Gastroesophageal sphincter (tissue), 4 donors: ENCODE measurements around the gene KDM4F. TPM values are rescaled to one million over a fixed set of nuclear protein-coding genes. Genes with fewer than 3 reads are reported as not detected.

Source experiments
- ATAC-seq: fragments of 150-250 bp; one replicate; pipeline ENCODE4 v1.9.1; 2016; ENCODE audit warnings: mild to moderate bottlenecking, moderate library complexity
- H3K27ac ChIP-seq, 4 donors: fragments of 200-600 bp; sonication (generic) in 3 of 4; 1 replicate in 3 of 4; 2 replicates in 1 of 4; pipeline ENCODE4 v1.5.1; 2016 to 2019
- H3K27me3 ChIP-seq: fragments of 200-600 bp; sonication (generic); one replicate; pipeline ENCODE4 v1.5.1; 2019
- H3K36me3 ChIP-seq, 2 donors: fragments of 200-600 bp; sonication (generic); one replicate each; pipeline ENCODE4 v1.5.1; 2019; ENCODE audit warnings: control low read depth in 1 of 2
- H3K4me1 ChIP-seq, 3 donors: fragments of 200-600 bp; sonication (generic); 1 replicate in 2 of 3; 2 replicates in 1 of 3; pipeline ENCODE4 v1.5.1; 2016 to 2019; ENCODE audit warnings: control low read depth in 2 of 3
- H3K4me3 ChIP-seq, 2 donors: fragments of 200-600 bp; sonication (generic); one replicate each; pipeline ENCODE4 v1.5.1; 2019; ENCODE audit warnings: mild to moderate bottlenecking in 1 of 2, moderate library complexity in 1 of 2
- H3K9me3 ChIP-seq, 3 donors: fragments of 200-600 bp; sonication (generic); one replicate each; pipeline ENCODE4 v1.5.1; 2017 to 2019; ENCODE audit warnings: control low read depth in 2 of 3
- EP300 ChIP-seq: sonication (generic); formaldehyde crosslinking; IDR thresholded peaks from one replicate; pipeline ENCODE4 v1.6.1; 2017; ENCODE audit warnings: antibody characterized with exemption, mild to moderate bottlenecking
- POLR2A ChIP-seq, 2 donors: fragments of 450-650 bp; IDR thresholded peaks; one replicate each; pipeline ENCODE4 v1.6.1; 2017; ENCODE audit warnings: antibody characterized with exemption in 2 of 2, mild to moderate bottlenecking in 2 of 2, moderate library complexity in 1 of 2
- POLR2AphosphoS5 ChIP-seq: sonication (generic); formaldehyde crosslinking; IDR thresholded peaks from one replicate; pipeline ENCODE4 v1.6.1; 2017; ENCODE audit warnings: antibody characterized with exemption
- WGBS, 2 donors: methylation state at CpG; one replicate each; pipeline ENCODE4 v1.1.5; 2018; ENCODE audit warnings: low coverage in 1 of 2; 5-methylcytosine and 5-hydroxymethylcytosine counted together
- total RNA-seq, 4 donors: library from RNA; depleted of rRNA; stranded (reverse); fragments of >200 nt; gene quantifications; one replicate each; pipeline ENCODE4 v1.1.0, GENCODE V29; 2016
- TF ChIP-seq, protein P1 (sequence below), 4 experiments: fragments of 200-600 bp in 2 of 4; fragments of 450-650 bp in 2 of 4; sonication (generic) in 1 of 4; IDR thresholded peaks; one replicate each; pipeline ENCODE4 v1.5.1; 2017 to 2019; ENCODE audit warnings: antibody characterized with exemption in 4 of 4, mild to moderate bottlenecking in 2 of 4, moderate library complexity in 2 of 4

KDM4F gene
- total RNA-seq, 4 donors from 2014 or later, result 0.15 TPM; not detected in 3

DNA sequence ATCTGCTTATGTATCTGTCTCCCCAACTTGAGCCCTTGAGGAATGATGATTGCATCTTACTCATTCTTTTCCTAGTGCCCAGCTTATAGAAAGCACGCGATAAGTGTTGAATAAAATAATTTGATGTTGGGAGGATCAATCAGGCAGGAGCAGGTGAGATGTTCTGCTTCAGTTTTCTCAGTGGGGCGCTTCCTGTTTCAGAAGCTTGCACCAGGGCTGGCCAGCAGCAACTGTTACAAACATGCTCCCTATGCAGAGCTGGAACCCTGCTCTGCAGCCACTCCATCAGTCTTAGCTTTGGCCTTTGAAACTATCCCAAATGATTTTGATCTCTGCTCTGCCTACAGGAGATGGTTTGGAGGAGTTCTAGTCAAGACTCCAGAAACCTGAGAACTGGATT lies 44.3 kb downstream of the KDM4F start:
- Histone ChIP-seq H3K27me3 (no peaks in the 10 kb centered on the region), H3K4me1 (peaks cover 5 to 44% (median 10%) of the 10 kb centered on the region in 3 donors), H3K4me3 (no peak overlapping the region), H3K36me3 (no peaks in the 10 kb centered on the region), H3K9me3 (no peaks in the 10 kb centered on the region), H3K27ac (no peak overlapping the region)
- WGBS, 2 donors, result 89% methylated on average over 3 of the region's 3 CpGs; no CpG with 5 or more reads in 1 of the 2 donors
- ATAC-seq, result no peak
- TF ChIP-seq EP300 (no peak), POLR2A (IDR thresholded peaks at IDR 0.05) (no peak), POLR2AphosphoS5 (no peak)
- TF ChIP-seq, protein P1, sequence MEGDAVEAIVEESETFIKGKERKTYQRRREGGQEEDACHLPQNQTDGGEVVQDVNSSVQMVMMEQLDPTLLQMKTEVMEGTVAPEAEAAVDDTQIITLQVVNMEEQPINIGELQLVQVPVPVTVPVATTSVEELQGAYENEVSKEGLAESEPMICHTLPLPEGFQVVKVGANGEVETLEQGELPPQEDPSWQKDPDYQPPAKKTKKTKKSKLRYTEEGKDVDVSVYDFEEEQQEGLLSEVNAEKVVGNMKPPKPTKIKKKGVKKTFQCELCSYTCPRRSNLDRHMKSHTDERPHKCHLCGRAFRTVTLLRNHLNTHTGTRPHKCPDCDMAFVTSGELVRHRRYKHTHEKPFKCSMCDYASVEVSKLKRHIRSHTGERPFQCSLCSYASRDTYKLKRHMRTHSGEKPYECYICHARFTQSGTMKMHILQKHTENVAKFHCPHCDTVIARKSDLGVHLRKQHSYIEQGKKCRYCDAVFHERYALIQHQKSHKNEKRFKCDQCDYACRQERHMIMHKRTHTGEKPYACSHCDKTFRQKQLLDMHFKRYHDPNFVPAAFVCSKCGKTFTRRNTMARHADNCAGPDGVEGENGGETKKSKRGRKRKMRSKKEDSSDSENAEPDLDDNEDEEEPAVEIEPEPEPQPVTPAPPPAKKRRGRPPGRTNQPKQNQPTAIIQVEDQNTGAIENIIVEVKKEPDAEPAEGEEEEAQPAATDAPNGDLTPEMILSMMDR (IDR thresholded peaks at IDR 0.05), result no peak

DNA sequence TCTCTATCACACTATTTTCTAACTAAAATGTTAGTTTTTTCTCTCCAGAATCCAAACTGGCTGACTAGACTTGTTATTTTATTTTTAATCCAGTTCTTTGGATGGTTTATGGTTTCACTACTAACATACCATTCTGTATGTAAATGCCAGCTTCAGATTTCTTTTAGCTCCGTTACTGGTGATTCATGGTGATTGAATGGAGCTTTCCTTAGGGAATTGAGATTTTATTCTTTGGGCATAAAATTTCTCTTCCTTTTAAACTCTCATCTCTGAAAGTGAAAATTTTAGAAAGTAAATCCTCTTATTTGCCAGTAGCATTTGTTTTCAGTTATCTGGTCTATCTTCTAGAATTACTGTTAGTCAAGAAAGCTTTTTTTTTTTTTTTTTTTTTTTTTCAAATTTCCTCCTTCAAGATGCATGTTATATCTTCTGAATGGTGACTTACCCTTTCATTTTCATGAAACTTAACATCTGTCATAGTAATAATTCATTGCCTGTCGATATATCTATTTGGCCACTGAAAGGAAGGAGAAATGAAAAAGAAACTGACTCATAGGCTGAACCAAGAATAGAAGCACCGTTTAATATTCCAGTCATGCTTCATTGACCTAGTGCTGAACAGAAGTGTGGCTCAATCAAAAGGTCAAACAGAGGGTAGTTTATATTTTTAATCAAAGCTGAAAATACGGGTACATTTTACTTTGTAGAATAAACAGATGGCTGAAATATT lies 46.8 kb downstream of the KDM4F start:
- Histone ChIP-seq H3K4me3 (no peak overlapping the region), H3K27ac (no peak overlapping the region), H3K4me1 (peaks cover 0 to 26% (median 4%) of the 10 kb centered on the region in 3 donors), H3K27me3 (no peaks in the 10 kb centered on the region), H3K9me3 (no peaks in the 10 kb centered on the region), H3K36me3 (peaks cover 0 to 4% of the 10 kb centered on the region in 2 donors)
- whole genome bisulfite sequencing, 2 donors, result 37 to 43% methylated on average over 4 of the region's 4 CpGs
- TF ChIP-seq, protein P1 (IDR thresholded peaks at IDR 0.05), result no peak
- TF ChIP-seq POLR2A (IDR thresholded peaks at IDR 0.05) (no peak), POLR2AphosphoS5 (no peak), EP300 (no peak)
- ATAC-seq, result no peak

DNA sequence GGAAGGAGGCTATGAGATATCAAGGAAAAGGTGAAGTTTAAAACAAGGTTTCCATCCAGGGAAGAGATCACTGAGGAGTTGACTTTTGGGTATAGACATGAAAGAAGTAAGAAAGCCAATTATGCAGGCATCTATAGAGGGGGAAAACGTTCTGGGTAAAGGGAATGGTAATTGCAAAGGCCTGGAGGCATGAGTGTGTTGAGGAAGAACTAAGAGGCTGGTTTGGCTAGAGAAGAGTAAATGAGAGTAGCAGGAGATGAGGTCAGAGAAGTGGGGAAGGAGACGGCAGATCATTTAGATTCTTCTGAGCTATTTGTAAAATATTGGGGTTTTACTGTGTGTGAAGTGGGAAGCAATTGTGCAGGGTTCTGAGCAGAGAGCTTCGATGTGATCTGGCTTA lies 48.0 kb downstream of the KDM4F start:
- Histone ChIP-seq H3K27ac (no peak overlapping the region), H3K4me3 (no peak overlapping the region), H3K27me3 (no peaks in the 10 kb centered on the region), H3K9me3 (no peaks in the 10 kb centered on the region), H3K4me1 (peaks cover 0 to 14% (median 0%) of the 10 kb centered on the region in 3 donors), H3K36me3 (peaks cover 0 to 4% of the 10 kb centered on the region in 2 donors)
- TF ChIP-seq EP300 (no peak), POLR2A (IDR thresholded peaks at IDR 0.05) (no peak), POLR2AphosphoS5 (no peak)
- TF ChIP-seq, protein P1 (IDR thresholded peaks at IDR 0.05), result no peak
- no peak for ATAC-seq
- 64 to 85% methylated on average over 3 of the region's 3 CpGs for WGBS, 2 donors

DNA sequence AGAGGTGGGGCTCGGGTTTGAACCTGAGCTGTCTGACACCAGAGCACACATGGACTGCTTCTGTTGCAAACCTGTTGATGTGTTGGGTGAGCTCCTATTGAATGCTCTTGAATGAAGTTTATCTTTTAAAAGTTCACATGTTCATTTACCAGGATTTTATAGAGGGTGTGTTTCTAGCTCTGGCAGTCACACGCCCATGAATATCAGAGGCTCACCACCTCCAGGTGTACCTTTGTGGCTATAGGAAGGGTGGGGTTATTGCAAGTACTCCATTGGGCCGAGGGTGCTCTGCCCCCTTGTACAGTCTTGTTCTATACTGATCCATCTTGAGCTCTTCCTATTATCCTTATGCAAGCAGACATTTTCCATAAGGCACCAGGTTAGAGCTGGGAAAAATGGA lies 49.6 kb downstream of the KDM4F start:
- no peaks in the 10 kb centered on the region for H3K9me3 ChIP-seq
- H3K36me3 ChIP-seq, result peaks cover 0 to 4% of the 10 kb centered on the region in 2 donors
- no peaks in the 10 kb centered on the region for H3K27me3 ChIP-seq
- peaks cover 0 to under 1% (median 0%) of the 10 kb centered on the region in 3 donors for H3K4me1 ChIP-seq
- 94% methylated on average over 2 to 3 of the region's 3 CpGs for WGBS, 2 donors
- TF ChIP-seq, protein P1 (IDR thresholded peaks at IDR 0.05), result no peak
- TF ChIP-seq POLR2AphosphoS5, result no peak
- TF ChIP-seq POLR2A (IDR thresholded peaks at IDR 0.05), result no peak
- TF ChIP-seq EP300, result no peak
- no peak overlapping the region for H3K27ac ChIP-seq
- ATAC-seq, result no peak
- no peak overlapping the region for H3K4me3 ChIP-seq

DNA sequence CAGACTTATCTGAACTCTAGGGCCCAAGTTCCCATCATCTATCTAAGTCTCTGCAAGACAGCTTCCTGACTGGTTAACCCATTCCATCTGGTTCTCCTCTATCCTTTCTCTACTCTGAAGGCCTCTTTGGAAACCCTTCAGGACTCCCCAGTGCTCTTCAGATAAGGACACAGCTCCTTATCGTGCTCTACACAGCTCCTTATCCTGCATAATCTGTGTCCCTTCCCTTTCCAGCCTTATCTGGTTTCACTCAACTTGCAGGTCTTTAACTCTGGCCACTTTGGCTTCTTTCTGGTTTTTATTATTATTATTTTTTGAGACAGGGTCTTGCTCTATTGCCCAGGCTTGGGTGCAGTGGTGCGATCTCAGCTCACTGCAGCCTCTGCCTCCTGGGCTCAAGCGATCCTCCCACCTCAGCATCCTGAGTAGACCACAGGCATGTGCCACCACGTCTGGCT lies 51.0 kb downstream of the KDM4F start:
- 95 to 97% methylated on average over 4 of the region's 4 CpGs for WGBS, 2 donors
- Histone ChIP-seq H3K4me1 (no peaks in the 10 kb centered on the region), H3K36me3 (peaks cover 0 to 4% of the 10 kb centered on the region in 2 donors), H3K27ac (no peak overlapping the region), H3K9me3 (no peaks in the 10 kb centered on the region), H3K4me3 (no peak overlapping the region), H3K27me3 (no peaks in the 10 kb centered on the region)
- TF ChIP-seq, protein P1 (IDR thresholded peaks at IDR 0.05), result no peak
- TF ChIP-seq POLR2AphosphoS5 (no peak), EP300 (no peak), POLR2A (IDR thresholded peaks at IDR 0.05) (no peak)
- ATAC-seq, result no peak
